Stimulated activated CD8-positive, alpha-beta memory T cell treated with anti-CD3 and anti-CD28 coated beads, Interleukin-15, amount 100 ng/mL, for 24 hours (primary cell): ENCODE results near the gene NEDD4L.
"Not testable (repeated sequence)": the region's sequence is repeated elsewhere in the genome, so short reads cannot be mapped to it uniquely, and the experiment has no call there.

ENCODE experiments used
- DNase-seq: peaks from one replicate; pipeline ENCODE4 v3.0.0-alpha.2; 2020; ENCODE audit warnings: low read depth

The NEDD4L gene

GRCh38 chr18:58027341-58027740, 16.7 kb upstream of the NEDD4L start:
- no peak for DNase-seq

GRCh38 chr18:58028109-58028784, 15.8 kb upstream of the NEDD4L start:
- no peak for DNase-seq

- no peak for DNase-seq
These were observed 11.8 kb upstream of the NEDD4L start for GRCh38 chr18:58032233-58032632.

- DNase-seq: no peak
These were observed 10.8 kb upstream of the NEDD4L start for GRCh38 chr18:58033216-58033615.

- no peak for DNase-seq
These were observed 9.7 kb upstream of the NEDD4L start for GRCh38 chr18:58034370-58034769.

GRCh38 chr18:58037163-58037562, 6.9 kb upstream of the NEDD4L start:
- DNase-seq: no peak

GRCh38 chr18:58038063-58038462, 6.0 kb upstream of the NEDD4L start:
- no peak for DNase-seq

DNA sequence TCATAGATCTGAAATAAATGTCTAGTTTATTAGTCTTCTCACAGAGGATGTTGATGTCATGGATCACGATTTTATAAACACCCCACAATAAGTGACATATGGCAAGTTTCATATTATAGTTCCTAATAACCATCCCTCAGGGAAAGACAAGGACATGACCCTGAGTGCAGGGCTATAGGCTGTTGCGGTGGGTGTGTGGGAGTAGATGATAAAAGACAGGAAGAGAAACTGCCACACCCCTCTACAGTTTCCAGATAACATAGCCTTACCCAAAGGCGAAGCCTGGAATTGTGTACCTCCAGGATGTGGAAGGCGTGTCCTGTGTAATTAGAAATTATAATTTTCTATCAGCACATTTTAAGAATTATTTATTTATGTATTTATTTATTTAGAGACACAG, 2.4 kb upstream of the NEDD4L start:
- DNase-seq: no peak

DNA sequence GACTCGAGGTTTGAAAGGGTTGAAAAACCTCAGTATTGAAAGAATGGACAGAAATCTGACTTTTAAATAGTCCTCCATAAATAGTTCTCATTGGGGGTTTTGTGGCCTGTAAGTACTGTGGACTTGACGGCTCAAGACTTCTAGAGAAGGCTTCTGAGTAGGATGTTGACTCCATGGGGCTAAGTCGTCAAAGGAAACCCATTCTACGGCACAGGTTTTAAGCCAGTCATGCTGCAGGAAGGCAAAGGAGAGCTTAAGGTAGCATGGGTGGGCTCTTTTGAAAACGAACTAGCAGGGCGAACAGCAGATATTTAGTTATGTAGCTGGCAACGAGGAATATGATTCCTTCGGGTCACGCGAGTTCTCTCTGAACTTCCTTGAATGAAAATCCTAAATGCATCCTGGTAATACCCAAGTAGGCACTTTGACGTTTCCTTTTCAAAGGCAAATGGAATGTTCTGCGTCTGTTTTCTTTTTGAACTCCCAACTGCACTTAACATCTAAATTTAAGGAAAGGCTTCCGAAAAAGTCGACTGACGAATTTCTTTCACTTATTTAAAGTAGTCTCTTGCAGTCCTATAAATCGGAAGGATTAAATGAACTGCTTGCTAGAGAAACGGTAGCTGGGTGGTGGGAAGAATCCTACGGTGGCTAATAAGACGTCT, 1.1 kb upstream of the NEDD4L start:
- DNase-seq: no peak

GRCh38 chr18:58044370-58045241, 580 bp downstream of the NEDD4L start:
- peak; percentile 15 for DNase-seq

DNA sequence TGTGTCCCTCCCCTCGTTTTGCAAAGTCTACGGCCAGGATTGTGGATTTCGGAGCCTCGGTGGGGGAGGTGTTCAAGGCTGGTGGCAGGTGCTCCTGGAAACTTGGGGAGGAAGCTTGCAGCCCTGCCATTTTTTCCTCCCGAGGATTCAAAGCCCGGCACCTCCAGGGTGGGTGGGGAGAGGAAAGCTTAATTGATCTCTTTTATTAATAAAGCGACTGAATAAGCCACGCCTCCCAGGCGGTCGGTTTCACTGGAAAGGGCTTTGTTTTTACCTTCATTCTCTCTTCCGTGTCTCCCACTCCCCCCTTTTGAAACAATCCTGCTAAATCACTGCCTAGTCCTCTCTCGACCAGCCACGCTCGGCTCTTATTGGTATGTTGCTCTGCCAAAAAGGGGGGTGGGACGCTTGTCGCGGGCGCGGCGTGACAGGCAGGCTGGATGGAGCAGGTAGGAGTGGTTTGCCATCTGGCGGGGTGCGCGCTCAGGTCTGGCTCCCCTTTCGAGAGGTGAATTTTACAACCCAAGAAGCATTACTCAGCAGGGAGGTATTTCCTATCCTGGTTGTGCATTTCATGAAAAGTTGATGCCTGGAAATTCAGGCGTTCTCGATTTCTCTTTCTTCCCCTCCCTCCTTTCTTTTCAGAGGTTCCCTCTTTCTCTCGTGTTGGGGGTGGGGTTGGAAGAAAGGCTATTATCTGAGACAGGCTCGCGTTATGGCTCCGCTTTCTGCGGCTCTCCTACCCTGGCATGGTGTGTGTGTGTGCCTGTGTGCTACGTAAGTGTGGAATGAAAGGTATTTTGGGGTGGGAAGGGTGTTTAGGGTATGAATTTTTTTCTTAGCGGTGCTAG, 1.4 kb downstream of the NEDD4L start:
- DNase-seq: peak; percentile 0

DNA sequence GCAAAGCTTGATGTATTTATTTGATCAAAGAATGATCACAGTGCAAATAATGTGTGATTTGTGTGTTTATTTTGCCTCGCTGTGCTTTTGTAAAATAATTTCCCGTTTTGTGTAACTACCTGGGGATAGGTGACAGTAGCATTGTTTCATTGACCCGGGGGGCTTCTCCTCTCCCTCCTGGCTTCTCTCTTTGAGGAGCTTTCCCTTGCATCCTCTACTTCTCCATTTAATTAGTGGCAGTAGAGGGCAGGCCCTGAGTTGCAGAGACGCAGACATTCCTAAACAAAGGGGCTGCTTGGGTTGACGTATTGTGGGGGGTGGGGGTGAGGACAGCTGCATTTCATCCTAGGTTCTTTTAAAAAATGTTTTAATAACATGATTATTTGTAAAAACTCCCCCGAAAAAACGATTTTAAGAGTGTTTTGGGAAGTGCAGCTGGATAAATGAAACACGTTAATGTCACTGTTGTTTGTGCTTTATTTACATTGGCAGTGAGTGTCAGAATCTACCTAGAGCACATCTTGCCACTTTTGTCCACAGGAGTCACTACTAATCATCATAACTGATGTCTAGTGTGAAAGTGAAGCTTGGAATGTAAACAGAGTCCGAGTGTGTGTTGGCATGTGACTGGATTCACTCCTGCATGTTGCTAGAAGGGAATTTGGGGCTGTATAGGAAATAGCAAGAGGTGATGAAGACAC, 2.2 kb downstream of the NEDD4L start:
- no peak for DNase-seq

DNA sequence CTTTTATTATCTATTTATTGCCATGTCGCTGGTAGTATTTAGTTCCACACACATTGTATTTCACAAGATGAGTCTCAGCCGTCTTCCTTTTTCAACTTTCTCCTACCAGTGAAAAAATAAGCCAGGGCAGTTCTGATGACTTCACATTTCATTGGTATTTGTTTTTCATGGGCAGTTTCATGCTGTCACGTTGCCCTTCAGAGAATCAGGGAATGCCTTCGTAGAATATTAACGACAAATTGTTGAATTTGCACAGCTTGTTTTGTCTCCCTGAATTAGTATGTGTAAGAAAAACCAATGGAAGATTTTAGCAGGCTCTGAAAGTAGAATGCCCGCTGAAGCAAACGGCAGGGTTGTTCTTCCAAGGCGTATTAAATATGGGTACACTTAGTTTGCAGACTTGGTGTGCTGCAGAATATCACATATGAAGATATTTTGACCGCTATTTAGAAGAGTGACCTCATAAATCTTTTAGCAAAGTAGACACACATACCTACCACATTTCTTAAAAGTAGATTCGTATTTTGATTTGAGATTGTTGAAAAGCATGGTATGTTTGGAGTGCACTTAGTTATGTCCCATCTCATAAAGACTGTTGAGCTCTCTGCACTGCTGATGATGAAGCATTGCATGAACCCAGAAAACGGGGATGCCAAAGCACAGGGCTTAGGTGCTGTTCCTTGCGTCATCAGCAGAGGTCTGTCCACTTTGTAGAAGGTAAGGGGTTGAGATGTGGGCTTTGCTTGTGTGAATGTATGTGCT, 2.9 kb downstream of the NEDD4L start:
- DNase-seq: no peak

DNA sequence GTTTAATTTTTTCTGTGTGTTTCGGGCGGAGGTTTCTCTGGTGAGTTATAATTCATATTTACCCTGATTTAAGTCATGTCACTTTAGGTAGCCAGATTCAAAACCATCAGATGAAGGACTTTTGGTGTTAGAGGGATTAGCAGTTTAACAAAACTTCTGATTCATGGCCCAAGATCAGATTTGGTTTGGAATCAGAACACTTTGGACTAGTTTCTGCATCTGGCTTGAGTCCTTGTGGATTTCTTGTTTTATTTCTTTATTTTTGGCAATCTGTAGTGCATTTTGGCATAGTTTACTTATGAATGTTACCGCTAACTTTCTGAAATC, 3.5 kb downstream of the NEDD4L start:
- DNase-seq: no peak

GRCh38 chr18:58048081-58048642, 4.1 kb downstream of the NEDD4L start:
- DNase-seq: no peak

- no peak for DNase-seq
These were observed 5.1 kb downstream of the NEDD4L start for GRCh38 chr18:58049000-58049688.

GRCh38 chr18:58050963-58051362, 6.9 kb downstream of the NEDD4L start:
- not testable (repeated sequence) for DNase-seq

- no peak for DNase-seq
These were observed 7.9 kb downstream of the NEDD4L start for GRCh38 chr18:58051765-58052460.

GRCh38 chr18:58052960-58053359, 8.9 kb downstream of the NEDD4L start:
- no peak for DNase-seq
